Stimulated activated CD4-positive, alpha-beta T cell treated with anti-CD3 and anti-CD28 coated beads, Interleukin-4, amount 100 ng/mL, for 1 hour (primary cell): Measurements from ENCODE around the gene SYCE3.
A peak's percentile ranks its signal among the peaks of the same experiment; 100 is the strongest.
"Not testable (repeated sequence)": the region's sequence is repeated elsewhere in the genome, so short reads cannot be mapped to it uniquely, and the experiment has no call there.

Source experiments
- DNase-seq: peaks from one replicate; pipeline ENCODE4 v3.0.0-alpha.2; 2020

The SYCE3 gene

GRCh38 chr22:50548040-50548920 is 14.4 kb downstream of the SYCE3 start:
- peak; percentile 63 for DNase-seq

- no peak for DNase-seq
Measured at GRCh38 chr22:50547263-50547985, 15.3 kb downstream of the SYCE3 start.

GRCh38 chr22:50546326-50547262 is 16.1 kb downstream of the SYCE3 start:
- no peak for DNase-seq

GRCh38 chr22:50545522-50546325 is 17.0 kb downstream of the SYCE3 start, which contains the start of gene KLHDC7B:
TSS of gene KLHDC7B (plus strand) at chr22:50545899. CDS start at chr22:50546244, 345 bp downstream.
- no peak for DNase-seq

- DNase-seq: no peak
Measured at GRCh38 chr22:50544746-50545253, 17.9 kb downstream of the SYCE3 start.

GRCh38 chr22:50544078-50544745 is 18.5 kb downstream of the SYCE3 start:
- DNase-seq: peak; percentile 86

- DNase-seq: no peak
Measured at GRCh38 chr22:50542416-50542927, 20.2 kb downstream of the SYCE3 start.

- DNase-seq: not testable (repeated sequence)
Measured at GRCh38 chr22:50541667-50542026, 21.1 kb downstream of the SYCE3 start.

GRCh38 chr22:50540381-50540780 is 22.3 kb downstream of the SYCE3 start:
- DNase-seq: no peak

- no peak for DNase-seq
Measured at GRCh38 chr22:50537765-50538164, 25.0 kb downstream of the SYCE3 start.

GRCh38 chr22:50536226-50536625 is 26.5 kb downstream of the SYCE3 start:
- no peak for DNase-seq

- no peak for DNase-seq
Measured at GRCh38 chr22:50535113-50535512, 27.6 kb downstream of the SYCE3 start.

- not testable (repeated sequence) for DNase-seq
Measured at GRCh38 chr22:50533856-50534711, 28.6 kb downstream of the SYCE3 start.

GRCh38 chr22:50532824-50533796 is 29.6 kb downstream of the SYCE3 start:
- no peak for DNase-seq

- no peak for DNase-seq
Measured at GRCh38 chr22:50531962-50532674, 30.6 kb downstream of the SYCE3 start.

GRCh38 chr22:50531546-50531961 is 31.2 kb downstream of the SYCE3 start:
- DNase-seq: peak; percentile 75

- DNase-seq: peak; percentile 84
Measured at GRCh38 chr22:50530877-50531545, 31.7 kb downstream of the SYCE3 start.

GRCh38 chr22:50530580-50530876 is 32.2 kb downstream of the SYCE3 start:
- DNase-seq: no peak
